NCI-H2196 treated with DMSO at 0.1 percent for 48 hours (cell line): ENCODE data around the gene PDPN.

Experiments used
- DNase-seq: peaks from one replicate; lab custom pipeline; 2025; ENCODE audit not compliant: unreplicated experiment; lab: John Stamatoyannopoulos, UW

Gene PDPN

DNA sequence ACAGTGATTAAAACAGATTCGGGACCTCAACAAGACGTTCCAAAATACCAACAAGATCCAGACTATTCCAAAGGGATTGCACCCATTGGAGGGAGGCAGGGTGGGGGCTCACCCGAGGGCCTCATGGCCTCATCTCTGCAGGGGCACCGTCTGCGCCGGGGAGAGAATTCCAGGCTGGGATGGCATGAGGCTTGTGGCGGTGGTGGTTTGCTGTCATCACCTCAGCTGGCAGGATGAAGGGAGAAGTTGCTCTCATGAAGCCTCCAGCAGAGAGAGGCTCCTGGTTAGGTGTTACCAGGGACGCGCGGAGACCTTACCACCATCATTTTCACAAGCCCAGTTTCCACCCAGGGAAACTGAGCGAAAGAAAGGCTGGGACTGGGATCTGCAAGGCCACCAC lies 6.7 kb upstream of the PDPN start:
- DNase-seq, result no peak

DNA sequence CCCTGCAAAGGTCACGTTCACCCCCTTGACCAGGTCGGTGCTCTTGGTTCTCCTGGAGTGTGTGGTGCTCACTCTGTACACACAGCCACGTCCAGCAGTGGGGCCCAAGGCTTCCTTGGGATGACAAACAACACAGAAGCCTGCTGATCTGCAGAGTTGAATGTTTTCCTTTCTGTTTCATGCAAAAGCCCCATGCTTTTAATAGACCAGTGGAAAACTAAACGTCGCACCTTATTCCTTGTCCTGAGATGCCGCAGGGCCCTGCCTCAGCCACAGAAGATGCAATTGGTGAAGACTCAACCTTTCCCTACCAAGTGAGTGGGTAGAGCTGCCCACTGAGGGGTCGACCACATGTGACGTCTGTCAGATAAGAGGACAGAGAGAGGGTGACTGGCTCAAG lies 5.8 kb upstream of the PDPN start:
- no peak for DNase-seq

DNA sequence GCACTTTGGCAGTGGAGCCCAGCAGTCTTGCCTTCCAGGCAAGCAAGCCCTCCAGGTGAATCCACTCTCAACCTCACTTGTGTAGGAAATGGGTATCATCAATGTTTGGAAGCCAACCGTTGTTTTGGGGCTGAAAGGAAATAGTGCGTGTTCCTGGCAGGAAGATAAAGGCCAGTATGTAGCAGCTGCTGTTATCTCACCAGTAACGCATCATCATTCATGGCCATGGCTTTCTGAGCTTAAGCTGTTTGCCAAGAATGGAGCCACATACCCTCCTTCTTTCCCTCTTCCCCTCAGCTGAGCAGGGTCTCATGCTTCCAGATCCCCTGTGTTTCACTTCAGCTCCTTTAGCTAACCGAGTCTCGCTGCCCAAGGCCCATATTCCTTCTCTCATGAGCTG lies 2.2 kb upstream of the PDPN start:
- DNase-seq, result no peak

DNA sequence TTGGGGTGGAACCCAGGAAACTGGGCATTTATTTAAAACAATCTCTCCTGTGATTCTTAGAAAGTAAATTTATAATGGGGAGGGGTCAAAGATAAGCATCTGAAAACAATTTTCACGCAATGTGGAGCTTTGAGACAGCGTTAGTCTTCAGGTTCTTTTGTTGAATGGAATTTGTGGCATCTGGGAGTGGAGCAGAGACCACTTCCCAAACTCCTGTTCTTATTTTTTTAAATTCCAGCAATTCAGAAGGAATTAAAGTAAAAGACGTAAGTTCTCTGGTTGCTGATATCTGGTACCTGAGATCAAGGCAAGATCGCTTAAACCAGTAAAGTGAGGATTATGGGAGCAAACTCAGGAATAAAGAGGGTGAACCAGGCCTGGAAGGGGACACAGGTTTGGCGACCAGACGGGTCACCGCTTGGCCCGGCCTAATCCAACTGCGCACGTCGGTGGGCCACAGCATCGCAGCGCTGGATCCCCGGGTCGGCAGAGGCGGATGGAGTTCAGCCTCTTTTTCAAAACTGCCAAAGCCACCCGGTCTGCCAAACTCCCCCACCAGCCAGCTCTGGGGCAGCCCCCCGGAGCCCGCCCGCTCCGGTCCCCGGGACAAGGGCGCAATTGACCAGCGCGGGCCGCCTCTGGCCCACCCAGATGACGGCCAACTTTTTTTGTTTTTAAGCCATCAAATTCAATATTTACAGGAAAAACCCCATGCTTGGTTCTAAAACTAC lies 754 bp upstream of the PDPN start:
- DNase-seq, result no peak

DNA sequence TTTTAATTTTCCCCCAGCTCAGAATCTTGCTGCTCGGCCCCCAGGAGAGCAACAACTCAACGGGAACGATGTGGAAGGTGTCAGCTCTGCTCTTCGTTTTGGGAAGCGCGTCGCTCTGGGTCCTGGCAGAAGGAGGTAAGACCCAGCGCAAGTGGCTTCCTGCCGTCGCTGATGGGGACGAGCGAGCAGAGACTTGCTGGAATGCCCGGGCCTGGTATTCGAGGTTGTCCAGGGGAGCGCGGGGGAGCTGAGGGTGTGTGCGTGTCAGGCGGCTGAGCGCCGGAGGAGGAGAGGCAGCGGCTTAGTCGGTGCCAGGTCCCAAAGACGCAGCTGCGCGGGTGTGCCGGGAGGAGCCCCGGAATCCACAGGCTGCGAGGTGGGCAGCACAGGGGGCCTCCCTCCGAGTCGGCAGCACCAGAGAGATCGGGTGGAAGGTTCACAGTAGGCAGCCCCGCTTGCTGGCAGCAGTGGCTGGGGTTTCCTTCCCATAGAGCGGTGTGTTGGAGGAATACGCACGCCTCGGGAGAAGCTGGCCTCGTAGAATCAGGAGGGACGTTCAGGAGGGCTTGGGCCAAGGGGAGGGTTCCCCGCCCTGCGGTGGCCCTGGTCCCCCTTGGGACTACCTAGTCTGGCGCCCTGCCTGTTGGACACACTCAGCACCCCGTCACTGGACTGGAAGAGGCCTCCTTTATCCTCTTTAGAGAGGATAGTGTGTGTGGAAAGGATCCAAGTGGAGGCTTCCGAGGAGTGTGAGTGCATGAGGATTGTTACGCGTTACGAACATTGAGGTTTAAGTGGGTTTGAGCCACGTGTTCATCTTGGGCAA lies 547 bp downstream of the PDPN start:
- no peak for DNase-seq

DNA sequence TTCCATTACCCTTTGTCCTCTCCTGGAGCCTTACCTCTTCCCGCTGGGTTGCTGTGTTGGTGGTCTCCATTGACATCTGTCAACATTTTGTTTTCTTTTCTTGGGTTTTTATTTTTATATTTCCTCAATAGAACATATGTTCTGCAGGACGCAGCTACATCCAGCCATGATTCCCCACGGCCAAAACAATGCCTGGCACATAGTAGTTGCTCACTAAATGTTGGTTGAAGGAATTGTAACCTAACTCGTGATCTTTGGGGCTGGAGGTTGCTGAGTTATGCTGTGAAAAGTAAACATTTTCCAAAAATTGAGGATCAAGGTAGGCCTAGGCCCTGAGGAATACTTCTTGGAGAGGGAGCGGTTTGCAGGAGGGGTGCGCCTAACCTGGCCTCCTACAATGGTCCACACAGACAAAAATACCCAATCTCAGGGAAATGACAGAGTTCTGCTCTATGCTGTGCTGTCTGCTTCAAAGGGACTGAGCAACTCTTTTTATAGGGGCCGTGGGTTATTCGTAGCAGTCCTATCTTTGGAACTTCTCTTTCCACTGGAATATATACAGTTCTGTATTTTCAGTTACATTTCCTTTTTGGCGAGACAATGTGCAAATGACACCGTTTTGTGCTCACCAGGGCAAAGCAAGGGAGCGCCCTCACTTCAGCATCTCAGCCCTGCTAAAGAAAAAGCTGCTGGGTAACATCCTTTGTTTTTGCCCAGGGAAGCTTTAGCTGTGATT lies 1.4 kb downstream of the PDPN start:
- no peak for DNase-seq

DNA sequence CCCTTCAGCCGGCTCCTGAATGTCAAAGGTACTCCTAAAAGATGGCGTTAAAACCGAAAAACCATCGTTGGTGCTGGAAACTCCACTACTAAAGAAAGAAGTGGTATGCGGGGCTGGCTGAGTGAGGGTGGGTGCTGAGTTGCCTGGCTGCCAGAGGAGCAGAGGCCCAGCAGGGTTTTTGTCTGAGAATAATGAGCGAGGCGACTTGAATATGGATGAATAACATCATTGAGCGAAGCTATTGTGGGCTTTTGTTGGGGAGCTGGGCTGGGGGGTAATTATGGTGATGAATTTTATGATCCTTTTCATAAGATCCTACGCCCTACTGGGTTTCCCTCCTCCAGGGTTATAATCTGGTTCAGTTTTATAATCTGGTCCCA lies 2.0 kb downstream of the PDPN start:
- no peak for DNase-seq

DNA sequence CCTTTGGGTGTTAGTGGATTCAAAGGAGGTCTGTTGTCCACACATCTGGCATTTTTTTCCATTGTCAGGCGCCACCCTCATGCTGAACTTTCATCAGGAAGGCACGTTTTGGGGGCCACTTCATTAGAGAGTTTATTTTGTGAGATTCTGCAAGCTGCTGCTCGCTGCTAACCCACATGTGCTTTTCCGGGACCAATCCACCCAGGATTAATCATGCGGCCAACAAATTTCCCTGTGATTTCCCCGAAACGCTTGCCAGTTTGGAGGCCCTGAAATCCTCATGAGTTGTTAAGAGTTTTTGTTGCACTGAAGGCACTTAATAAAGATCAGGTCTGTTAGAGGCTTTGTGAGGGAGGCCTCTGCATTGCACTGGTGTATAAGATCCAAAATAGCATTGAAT lies 2.4 kb downstream of the PDPN start:
- DNase-seq, result no peak

DNA sequence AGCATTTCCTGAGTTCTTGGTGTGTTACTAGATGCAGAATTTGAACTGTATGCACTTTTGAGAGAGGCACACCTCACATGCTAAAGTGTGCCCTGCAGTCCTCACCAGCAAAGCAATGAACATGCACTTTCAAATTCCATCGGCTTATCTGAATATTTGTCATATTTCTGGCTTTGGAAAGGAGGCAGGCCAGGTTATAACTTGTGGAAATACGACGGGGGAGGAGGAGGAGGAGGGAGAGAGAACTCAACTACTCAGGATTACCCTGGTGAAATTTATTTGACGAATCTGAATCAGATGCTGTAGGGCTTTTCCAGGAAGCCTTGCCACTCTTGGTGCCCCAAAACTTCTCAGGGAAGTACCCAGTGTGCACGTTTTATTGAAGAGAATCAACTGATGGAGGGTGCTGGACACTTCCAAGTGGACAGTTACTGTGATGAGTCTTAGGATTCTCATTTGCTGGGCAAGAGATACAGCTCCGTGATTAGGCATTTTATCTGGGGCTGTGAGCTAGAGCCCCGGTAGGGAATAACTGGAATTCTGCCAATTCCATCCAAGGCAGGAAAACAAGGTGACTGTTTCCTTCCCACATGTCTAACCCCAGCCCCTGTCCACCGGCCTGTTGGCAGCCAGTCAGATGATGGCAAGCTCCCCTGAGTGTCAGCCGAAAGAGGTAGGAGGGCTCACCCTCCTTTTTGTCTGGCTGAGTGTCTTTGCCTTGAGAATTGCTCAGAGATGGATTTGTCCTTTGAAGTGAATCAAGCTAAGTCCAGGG lies 3.8 kb downstream of the PDPN start:
- no peak for DNase-seq

DNA sequence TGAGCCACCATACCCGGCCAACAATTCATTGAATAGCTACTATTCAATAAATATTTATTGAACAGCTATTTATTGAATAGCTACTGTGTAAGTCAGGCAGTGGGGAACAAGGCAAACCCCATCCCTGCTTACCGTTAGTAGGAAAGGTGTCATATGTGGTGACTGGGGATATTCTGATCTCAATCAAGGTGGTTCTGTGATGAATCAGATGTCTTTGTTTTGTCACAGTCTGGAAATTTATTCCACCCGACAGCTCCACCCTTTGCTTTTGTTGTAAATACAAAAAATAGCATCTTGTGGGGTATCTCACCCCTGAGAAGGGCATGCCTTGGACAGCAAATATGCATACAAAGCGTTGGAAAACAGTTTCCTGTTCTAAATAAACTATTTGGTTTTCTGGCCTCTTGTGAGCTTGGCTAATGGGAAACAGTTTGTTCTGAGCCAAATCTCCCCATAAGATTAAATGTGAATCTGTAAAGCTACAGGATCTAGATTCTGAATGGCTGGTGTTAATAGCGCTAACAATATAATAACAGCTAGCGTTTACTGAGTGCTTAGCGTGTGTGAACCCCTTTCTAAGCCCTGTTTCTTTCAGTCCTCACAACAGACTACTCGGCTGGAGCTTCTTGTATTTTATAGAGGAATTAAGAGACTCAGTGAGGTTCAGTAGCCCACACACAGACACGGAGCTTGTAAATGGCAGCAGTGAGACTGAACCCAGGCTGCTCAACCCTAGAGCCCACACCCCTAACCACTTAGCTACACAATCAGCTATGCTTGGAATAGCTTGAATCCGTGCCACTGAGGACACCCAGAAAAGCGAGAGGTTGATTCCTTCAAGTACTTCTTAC lies 5.5 kb downstream of the PDPN start:
- no peak for DNase-seq

DNA sequence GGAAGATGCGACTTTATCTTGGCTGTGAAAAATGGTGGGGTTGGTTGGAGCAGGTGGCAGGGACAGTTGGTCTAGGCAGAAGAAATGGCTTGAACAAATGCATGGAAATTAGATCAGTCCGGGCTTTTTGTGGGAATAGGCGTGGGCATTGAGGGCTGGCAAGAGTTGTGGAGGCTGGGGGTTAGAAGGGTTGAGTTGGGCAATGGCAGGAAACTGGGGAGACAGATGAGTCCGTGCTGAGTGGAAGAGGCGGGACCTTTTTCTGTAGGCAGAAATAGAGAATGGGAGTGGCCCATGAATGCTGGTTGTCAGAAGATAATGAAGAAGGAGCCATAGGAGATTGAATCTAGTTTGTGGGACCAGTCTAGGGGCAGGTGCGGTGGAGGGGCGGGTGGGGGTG lies 6.9 kb downstream of the PDPN start:
- no peak for DNase-seq

DNA sequence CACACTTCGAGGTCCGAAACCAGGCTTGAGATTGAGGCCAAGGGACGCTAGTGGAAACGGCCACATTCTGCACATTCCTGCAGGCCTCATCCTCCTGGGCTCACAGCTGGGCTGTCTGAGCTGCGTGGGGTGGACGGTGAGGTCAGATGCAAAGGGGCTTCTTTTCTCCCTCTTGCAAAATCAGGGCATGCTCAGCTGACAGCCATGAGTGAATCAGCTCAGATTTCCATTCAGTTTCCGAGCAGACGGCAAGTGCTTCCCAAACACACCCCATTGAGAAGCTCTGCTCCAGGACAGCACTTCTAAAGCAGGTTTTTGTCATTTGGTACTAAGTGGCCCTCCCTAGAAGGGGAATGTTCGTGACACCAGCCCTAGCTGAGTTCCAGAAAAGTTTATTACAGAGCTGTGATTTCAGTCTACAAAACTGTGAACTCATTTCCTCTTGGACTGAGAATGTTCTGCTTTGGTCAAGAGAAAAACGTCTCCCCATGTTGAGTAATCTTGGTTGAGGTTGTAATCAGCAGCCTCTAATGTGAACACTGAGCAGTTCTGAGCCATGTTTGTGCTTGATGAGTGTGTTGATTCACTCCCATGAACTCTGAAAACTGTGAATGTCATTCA lies 10.0 kb downstream of the PDPN start:
- no peak for DNase-seq

DNA sequence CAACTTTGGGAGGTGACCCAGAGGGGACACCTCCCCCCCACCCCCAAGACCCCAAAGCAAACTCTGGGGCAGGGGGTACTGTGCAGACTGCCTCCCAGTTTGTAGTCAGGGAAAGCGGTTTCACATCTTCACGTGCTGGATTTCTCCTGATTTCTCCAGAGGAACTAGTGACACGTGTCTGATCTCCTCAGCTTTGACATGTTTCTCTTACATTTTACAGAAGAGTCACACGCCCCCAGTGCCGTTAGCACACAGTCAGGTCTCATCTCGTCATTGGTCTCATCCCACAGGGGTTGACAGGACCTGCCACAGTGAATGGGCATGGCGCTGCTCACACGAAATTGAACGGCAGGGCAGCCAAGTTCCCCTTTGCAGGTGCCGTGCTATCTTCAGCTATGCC lies 11.8 kb downstream of the PDPN start:
- no peak for DNase-seq

DNA sequence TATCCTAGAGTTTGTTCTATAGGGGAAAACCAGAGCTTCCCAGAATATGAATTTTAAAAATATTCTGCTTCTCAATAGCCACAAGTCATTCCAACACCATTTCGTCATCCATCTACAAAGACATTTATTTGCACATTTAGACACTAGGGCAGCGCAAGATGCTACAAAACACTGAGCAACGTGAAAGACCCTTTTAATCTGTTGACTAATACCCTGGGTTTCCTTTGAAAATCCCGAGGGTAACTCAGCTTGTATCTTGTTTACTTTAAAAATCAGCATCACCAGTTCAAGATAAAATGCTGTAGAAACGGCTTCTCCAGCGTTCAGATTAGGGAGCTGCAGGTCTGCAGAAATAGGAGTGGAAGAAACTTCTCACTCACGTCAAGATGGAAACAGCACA lies 13.5 kb downstream of the PDPN start:
- no peak for DNase-seq

DNA sequence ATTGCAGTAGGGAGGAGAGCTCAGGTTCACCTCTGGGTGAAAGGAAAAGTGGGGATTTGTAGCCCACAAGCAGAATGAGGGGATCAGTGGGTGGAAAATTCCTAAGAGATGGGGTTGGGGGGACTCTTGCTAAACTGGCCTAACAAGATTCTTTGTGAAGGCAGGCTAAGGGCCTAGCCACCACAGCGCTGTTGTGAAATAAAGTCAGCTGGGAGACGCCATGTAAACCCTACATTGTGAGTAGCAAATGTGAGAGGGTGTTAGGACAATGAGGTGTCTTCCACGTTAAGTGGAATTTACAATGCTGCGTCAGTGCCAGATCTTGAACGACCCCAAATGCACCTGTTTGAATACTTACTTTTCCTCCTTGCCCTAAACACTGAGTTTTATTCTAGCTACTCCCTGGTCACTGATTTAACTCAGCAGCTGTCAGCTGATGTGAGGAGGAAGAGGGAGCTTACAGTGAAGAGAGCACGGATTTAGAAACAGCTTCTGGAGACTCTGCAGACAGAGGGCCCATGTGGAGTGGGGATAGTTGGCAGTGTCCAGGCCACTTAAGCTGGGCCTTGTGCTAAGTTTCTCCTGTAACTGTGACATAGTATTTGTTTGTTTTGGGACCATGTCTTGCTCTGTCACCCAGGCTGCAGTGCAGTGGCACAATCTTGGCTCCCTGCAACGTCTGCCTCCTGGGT lies 17.3 kb downstream of the PDPN start:
- no peak for DNase-seq

DNA sequence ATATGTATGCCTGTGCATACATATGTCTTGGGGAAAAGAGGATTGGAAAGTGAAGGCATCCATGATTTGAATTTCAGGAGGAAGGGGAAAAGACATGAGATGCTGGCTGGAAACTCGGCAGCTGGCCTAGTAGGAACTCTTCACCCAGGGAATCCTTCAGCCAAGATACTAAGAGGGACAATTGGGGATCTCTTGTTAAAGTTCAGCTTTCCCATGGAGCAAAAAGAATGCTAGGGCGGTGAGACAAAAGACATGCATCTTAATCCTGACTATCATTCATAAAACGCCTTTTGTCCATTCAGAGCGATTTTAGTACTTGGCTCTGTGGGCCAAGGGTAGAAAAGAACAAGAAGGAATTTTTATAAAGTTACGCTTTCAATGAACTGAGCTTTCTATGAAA lies 20.5 kb downstream of the PDPN start:
- DNase-seq, result no peak

DNA sequence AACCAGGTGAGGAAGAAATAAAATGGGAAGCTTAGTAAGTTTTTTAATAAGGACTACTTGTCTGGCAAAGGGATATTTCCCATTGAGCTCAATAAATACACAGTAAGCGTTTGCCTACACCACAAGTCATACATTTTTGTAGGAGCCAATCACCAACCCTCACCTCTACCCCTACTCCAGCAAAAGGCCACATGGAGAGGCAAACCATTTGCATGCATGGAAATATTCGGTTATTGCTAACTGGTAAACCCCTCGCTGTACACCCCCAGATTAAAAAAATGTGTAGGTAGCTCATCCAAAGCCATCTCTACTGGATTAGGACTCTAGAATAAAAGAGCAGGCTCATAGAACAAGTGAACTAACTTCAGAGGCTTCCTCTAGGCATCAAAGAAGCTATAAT lies 21.1 kb downstream of the PDPN start:
- no peak for DNase-seq

DNA sequence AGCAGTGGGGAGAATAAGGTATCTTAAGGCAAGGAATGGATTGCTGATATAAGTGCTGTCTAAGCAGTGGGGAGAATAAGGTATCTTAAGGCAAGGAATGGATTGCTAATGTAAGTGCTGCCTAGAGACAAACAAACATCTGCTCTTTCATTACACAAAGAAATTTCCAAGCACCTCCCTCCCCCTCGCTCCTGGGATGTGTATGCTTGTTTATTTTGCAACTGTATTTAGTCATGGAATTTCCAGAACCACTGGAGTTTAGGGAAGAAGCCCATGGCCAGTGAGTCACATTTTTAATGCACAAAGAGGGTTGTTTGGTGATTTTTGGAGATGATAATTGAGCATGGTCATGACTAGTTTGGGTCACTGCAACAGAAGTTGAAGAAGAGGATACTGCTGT lies 21.5 kb downstream of the PDPN start:
- no peak for DNase-seq

DNA sequence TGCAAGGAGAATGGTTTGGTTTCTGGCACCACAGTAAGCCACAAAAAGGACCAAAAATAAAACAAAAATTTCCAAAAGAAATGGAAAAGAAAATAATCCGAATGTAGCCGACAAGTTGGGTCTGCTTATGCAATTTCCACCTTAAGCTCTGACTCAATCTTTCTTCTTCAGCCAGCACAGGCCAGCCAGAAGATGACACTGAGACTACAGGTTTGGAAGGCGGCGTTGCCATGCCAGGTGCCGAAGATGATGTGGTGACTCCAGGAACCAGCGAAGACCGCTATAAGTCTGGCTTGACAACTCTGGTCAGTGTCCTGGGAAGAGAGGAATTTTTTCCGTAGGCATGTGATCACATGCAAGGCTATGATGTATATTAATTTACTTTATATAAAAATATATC lies 23.4 kb downstream of the PDPN start:
- DNase-seq, result no peak
